GM18520 (cell line): ENCODE results near the gene KPNA4.
"Not testable (repeated sequence)": the region's sequence is repeated elsewhere in the genome, so short reads cannot be mapped to it uniquely, and the experiment has no call there.

Experiments
- ATAC-seq: cut with Tn5 transposase; IDR thresholded peaks from one replicate; pipeline ENCODE4 v1.9.1; 2021; ENCODE audit not compliant: unreplicated experiment

The KPNA4 gene

GRCh38 chr3:160452251-160452650 lies 113.1 kb downstream of the KPNA4 start:
- ATAC-seq = not testable (repeated sequence)

GRCh38 chr3:160451602-160452001 lies 113.8 kb downstream of the KPNA4 start:
- ATAC-seq = no peak

- ATAC-seq = no peak
Observed at GRCh38 chr3:160450846-160451245, 114.5 kb downstream of the KPNA4 start.

- peak; percentile 94 for ATAC-seq
Observed at GRCh38 chr3:160449636-160450598, 115.5 kb downstream of the KPNA4 start, which contains the start of gene TRIM59. Gene TRIM59 (minus strand): TSS chr3:160449786. CDS start chr3:160439183, 10,603 bp downstream.

GRCh38 chr3:160448845-160449635 lies 116.3 kb downstream of the KPNA4 start:
- peak; percentile 16 for ATAC-seq

- no peak for ATAC-seq
Observed at GRCh38 chr3:160447544-160447943, 117.8 kb downstream of the KPNA4 start.

- no peak for ATAC-seq
Observed at GRCh38 chr3:160446522-160447056, 118.8 kb downstream of the KPNA4 start.

- no peak for ATAC-seq
Observed at GRCh38 chr3:160445854-160446253, 119.5 kb downstream of the KPNA4 start.
